Endothelial cell of umbilical vein (primary cell): ENCODE results near the gene AACS. TPM values are rescaled to one million over a fixed set of nuclear protein-coding genes. Genes with fewer than 3 reads are reported as not detected.
"Not testable (repeated sequence)": the region's sequence is repeated elsewhere in the genome, so short reads cannot be mapped to it uniquely, and the experiment has no call there.

Experiments used
- BruUV-seq: library from RNA; stranded (reverse); fragments of 400-500 nt; replicated peaks from 2 replicates; lab custom pipeline; 2021; lab: Mats Ljungman, UMichigan
- CTCF ChIA-PET: fragments of 300-600, 350-600 bp; sonication (Branson Sonifier 250); formaldehyde crosslinking; loops from one replicate; lab custom pipeline; 2021; ENCODE audit warnings: antibody characterized with exemption, inconsistent platforms; lab: Charles Lee
- POLR2A ChIA-PET: fragments of 300-600, 350-600 bp; sonication (Branson Sonifier 250); formaldehyde crosslinking; loops from one replicate; lab custom pipeline; 2021; ENCODE audit warnings: antibody characterized with exemption, inconsistent platforms; lab: Charles Lee
- DNase-seq: peaks from one replicate; pipeline ENCODE4 v3.0.0-alpha.2; 2011; ENCODE audit warnings: low read depth, low spot score
- FAIRE-seq: peaks from 2 replicates; lab custom pipeline; 2011; peaks lifted over from hg19 to GRCh38; lab: Jason Lieb, UNC
- H2AFZ ChIP-seq: 2 replicates; pipeline ENCODE4 v1.6.0; 2012; ENCODE audit warnings: low read depth, low read length, control low read depth, inconsistent platforms
- H3K27ac ChIP-seq: 2 replicates; pipeline ENCODE4 v1.5.1; 2011; ENCODE audit warnings: low read depth, mild to moderate bottlenecking, control low read depth, low read length, moderate library complexity; ENCODE audit not compliant: insufficient read depth
- H3K27me3 ChIP-seq, 2 experiments: 2 replicates each; pipeline versions ENCODE4 v1.6.0 to v1.6.1; 2011; ENCODE audit warnings: low read length in 2 of 2, mixed read lengths in 1 of 2; ENCODE audit not compliant: control insufficient read depth in 2 of 2, insufficient read depth in 2 of 2
- H3K36me3 ChIP-seq, 2 experiments: 2 replicates in 1 of 2; 3 replicates in 1 of 2; pipeline ENCODE4 v1.5.1; 2011; ENCODE audit warnings: low read length in 2 of 2, mild to moderate bottlenecking in 1 of 2, moderate library complexity in 1 of 2; ENCODE audit not compliant: control insufficient read depth in 2 of 2, insufficient read depth in 2 of 2; ENCODE audit errors: extremely low read depth in 1 of 2
- H3K4me1 ChIP-seq: 3 replicates; pipeline ENCODE4 v1.5.1; 2011; ENCODE audit warnings: mild to moderate bottlenecking, low read length; ENCODE audit not compliant: control insufficient read depth, insufficient read depth; ENCODE audit errors: extremely low read depth
- H3K4me2 ChIP-seq: 2 replicates; pipeline ENCODE4 v1.6.1; 2011; ENCODE audit warnings: low read length, control low read depth, mixed read lengths; ENCODE audit not compliant: insufficient read depth
- H3K4me3 ChIP-seq, 3 experiments: fragments of 200-600 bp in 1 of 3; sonication (generic), shearing (Covaris generic) in 1 of 3; replicated peaks in 1 of 3; 2 replicates each; pipeline ENCODE4 v1.5.1; 2011 to 2016; ENCODE audit warnings: control low read depth in 3 of 3, low read length in 3 of 3, mild to moderate bottlenecking in 2 of 3, inconsistent platforms in 1 of 3, low read depth in 1 of 3, moderate library complexity in 1 of 3; ENCODE audit not compliant: insufficient read depth in 1 of 3
- H3K79me2 ChIP-seq: 2 replicates; pipeline ENCODE4 v1.6.0; 2012; ENCODE audit warnings: low read length, inconsistent platforms; ENCODE audit not compliant: control insufficient read depth, insufficient read depth
- H3K9ac ChIP-seq: replicated peaks from 2 replicates; pipeline ENCODE3; 2011; ENCODE audit warnings: low read length, control low read depth; ENCODE audit not compliant: insufficient read depth; ENCODE audit errors: extremely low read depth
- H3K9me1 ChIP-seq: replicated peaks from 3 replicates; pipeline ENCODE4 v1.6.0; 2011; ENCODE audit warnings: mild to moderate bottlenecking, low read length; ENCODE audit not compliant: control insufficient read depth, insufficient read depth; ENCODE audit errors: extremely low read depth
- H3K9me3 ChIP-seq: replicated peaks from 2 replicates; pipeline ENCODE4 v1.5.1; 2012; ENCODE audit warnings: low read length, inconsistent platforms; ENCODE audit not compliant: control insufficient read depth, insufficient read depth
- H4K20me1 ChIP-seq: replicated peaks from 2 replicates; pipeline ENCODE3; 2011; ENCODE audit warnings: mild to moderate bottlenecking, low read length; ENCODE audit not compliant: control insufficient read depth, insufficient read depth; ENCODE audit errors: extremely low read depth
- EZH2 ChIP-seq: IDR thresholded peaks from 2 replicates; pipeline ENCODE4 v1.6.1; 2012; ENCODE audit warnings: borderline replicate concordance, low read depth, mild to moderate bottlenecking, moderate library complexity, low read length, inconsistent platforms; ENCODE audit not compliant: severe bottlenecking
- FOS ChIP-seq: IDR thresholded peaks from 2 replicates; pipeline ENCODE4 v1.6.1; 2011; ENCODE audit warnings: mild to moderate bottlenecking, low read length, moderate library complexity, borderline replicate concordance; ENCODE audit not compliant: insufficient read depth
- GATA2 ChIP-seq: IDR thresholded peaks from 2 replicates; pipeline ENCODE4 v1.7.0; 2011; ENCODE audit warnings: low read depth, mild to moderate bottlenecking, moderate library complexity, mixed read lengths, low read length; ENCODE audit not compliant: insufficient read length, insufficient read depth
- JUN ChIP-seq: IDR thresholded peaks from 2 replicates; pipeline ENCODE4 v1.6.1; 2011; ENCODE audit warnings: borderline replicate concordance, low read depth; ENCODE audit not compliant: insufficient read length, insufficient read depth
- MYC ChIP-seq: IDR thresholded peaks from one replicate; pipeline ENCODE4 v1.6.1; 2011; ENCODE audit warnings: mild to moderate bottlenecking, low read depth, low read length
- POLR2A ChIP-seq: IDR thresholded peaks from 2 replicates; pipeline ENCODE4 v1.6.1; 2012; ENCODE audit warnings: low read depth, mild to moderate bottlenecking, control low read depth, low read length
- POLR2AphosphoS5 ChIP-seq: IDR thresholded peaks from 2 replicates; pipeline ENCODE4 v1.6.1; 2012; ENCODE audit warnings: low read depth, mild to moderate bottlenecking, control low read depth, low read length, moderate library complexity; ENCODE audit not compliant: insufficient read depth
- dilution Hi-C: fragments of 300-500 bp; cut with MboI; formaldehyde crosslinking; loops from one replicate; pipeline ENCODE4 v1.15.0; 2019; ENCODE audit warnings: low sequenced_read_pairs; ENCODE audit not compliant: extremely low pct_ligation_motif_present
- intact Hi-C: fragments of 100-400 bp; cut with micrococcal nuclease; formaldehyde crosslinking; loops from one replicate; pipeline ENCODE4 v1.10.0; 2022
- polyA plus RNA-seq, 4 experiments: library from polyadenylated mRNA; depleted of rRNA in 3 of 4; stranded (reverse) in 3 of 4; unstranded in 1 of 4; fragments of >200 nt; gene quantifications; 2 replicates each; pipeline versions ENCODE4 v1.2.1 to v1.2.3, GENCODE V29; 2011 to 2012; ENCODE audit warnings: missing spikeins in 1 of 4
- total RNA-seq: library from RNA; stranded (reverse); gene quantifications from 2 replicates; pipeline ENCODE4 v1.2.3, GENCODE V29; 2021
- TF ChIP-seq, protein P1 (sequence below), 2 donors: IDR thresholded peaks; 1 replicate in 1 of 2; 2 replicates in 1 of 2; pipeline ENCODE4 v1.5.1; 2011; ENCODE audit warnings: low read length in 2 of 2, mild to moderate bottlenecking in 2 of 2, moderate library complexity in 2 of 2, control low read depth in 1 of 2, inconsistent platforms in 1 of 2, low read depth in 1 of 2; ENCODE audit not compliant: insufficient read depth in 1 of 2; ENCODE audit errors: extremely low read depth in 1 of 2
- TF ChIP-seq, protein P2 (sequence below): IDR thresholded peaks from 2 replicates; pipeline ENCODE4 v1.6.1; 2011; ENCODE audit not compliant: insufficient read depth, insufficient read length

Gene AACS
- total and polyA plus RNA-seq, 2 donors (not counting 3 experiments of a cell fraction or from before 2014, with no cell fraction given) = 34.7 to 40.3 TPM

DNA sequence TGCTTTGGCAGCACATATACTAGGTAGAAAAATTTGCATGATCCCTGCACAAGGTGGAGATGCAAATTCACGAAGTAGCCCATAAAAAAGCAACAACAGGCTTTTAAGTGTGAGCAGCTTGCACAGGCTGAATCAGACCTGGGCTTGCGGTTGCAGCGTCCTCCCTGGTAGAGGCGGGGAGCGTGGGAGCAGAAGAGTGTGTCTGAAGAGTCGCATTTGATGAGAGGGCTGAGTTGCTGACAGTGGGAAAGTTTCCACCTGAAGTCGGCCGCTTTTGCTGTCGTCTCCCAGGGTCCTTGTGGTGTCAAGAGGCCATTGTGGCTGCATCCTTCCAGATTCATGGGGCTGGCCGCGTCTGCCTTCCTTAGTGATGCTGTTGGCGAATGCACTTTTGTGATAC is 6.2 kb downstream of the AACS start:
- ChIA-PET POLR2A (no interaction called here), CTCF (no interaction called here)
- dilution Hi-C loops = no loop called here
- TF ChIP-seq POLR2A (no peak), JUN (no peak), FOS (no peak), EZH2 (no peak), GATA2 (no peak)
- H3K27ac ChIP-seq = no peak overlapping the region
- H3K9me1 ChIP-seq = no peaks in the 10 kb centered on the region
- H3K9ac ChIP-seq = no peak overlapping the region
- DNase-seq (no peak), FAIRE-seq (no peak)
- H3K36me3 ChIP-seq = peaks cover 6 to 10% of the 10 kb centered on the region in 2 experiments
- H3K9me3 ChIP-seq = no peaks in the 10 kb centered on the region
- no peaks in the 10 kb centered on the region for H4K20me1 ChIP-seq
- no peak overlapping the region for H2AFZ ChIP-seq
- H3K27me3 ChIP-seq = no peaks in the 10 kb centered on the region
- H3K4me3 ChIP-seq = no peak overlapping the region
- intact Hi-C loops = no loop called here
- no peaks in the 10 kb centered on the region for H3K79me2 ChIP-seq
- BruUV-seq = no TSS peak
- peaks cover 2% of the 10 kb centered on the region for H3K4me1 ChIP-seq
- H3K4me2 ChIP-seq = no peak overlapping the region

GRCh38 chr12:125072496-125072895 is 7.3 kb downstream of the AACS start:
- DNase-seq (no peak), FAIRE-seq (no peak)
- no peaks in the 10 kb centered on the region for H3K9me3 ChIP-seq
- H3K9ac ChIP-seq = no peak overlapping the region
- H3K27ac ChIP-seq = no peak overlapping the region
- dilution Hi-C loops (no loop called here), intact Hi-C loops (no loop called here)
- POLR2A ChIA-PET = no interaction called here
- H4K20me1 ChIP-seq = no peaks in the 10 kb centered on the region
- H3K4me1 ChIP-seq = no peaks in the 10 kb centered on the region
- H3K36me3 ChIP-seq = peaks cover 9 to 13% of the 10 kb centered on the region in 2 experiments
- no peaks in the 10 kb centered on the region for H3K9me1 ChIP-seq
- BruUV-seq = no TSS peak
- no peaks in the 10 kb centered on the region for H3K79me2 ChIP-seq
- TF ChIP-seq POLR2A (no peak), EZH2 (no peak), GATA2 (no peak), JUN (no peak), FOS (no peak), POLR2AphosphoS5 (no peak), MYC (no peak)
- TF ChIP-seq, protein P1, sequence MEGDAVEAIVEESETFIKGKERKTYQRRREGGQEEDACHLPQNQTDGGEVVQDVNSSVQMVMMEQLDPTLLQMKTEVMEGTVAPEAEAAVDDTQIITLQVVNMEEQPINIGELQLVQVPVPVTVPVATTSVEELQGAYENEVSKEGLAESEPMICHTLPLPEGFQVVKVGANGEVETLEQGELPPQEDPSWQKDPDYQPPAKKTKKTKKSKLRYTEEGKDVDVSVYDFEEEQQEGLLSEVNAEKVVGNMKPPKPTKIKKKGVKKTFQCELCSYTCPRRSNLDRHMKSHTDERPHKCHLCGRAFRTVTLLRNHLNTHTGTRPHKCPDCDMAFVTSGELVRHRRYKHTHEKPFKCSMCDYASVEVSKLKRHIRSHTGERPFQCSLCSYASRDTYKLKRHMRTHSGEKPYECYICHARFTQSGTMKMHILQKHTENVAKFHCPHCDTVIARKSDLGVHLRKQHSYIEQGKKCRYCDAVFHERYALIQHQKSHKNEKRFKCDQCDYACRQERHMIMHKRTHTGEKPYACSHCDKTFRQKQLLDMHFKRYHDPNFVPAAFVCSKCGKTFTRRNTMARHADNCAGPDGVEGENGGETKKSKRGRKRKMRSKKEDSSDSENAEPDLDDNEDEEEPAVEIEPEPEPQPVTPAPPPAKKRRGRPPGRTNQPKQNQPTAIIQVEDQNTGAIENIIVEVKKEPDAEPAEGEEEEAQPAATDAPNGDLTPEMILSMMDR (IDR thresholded peaks at IDR 0.05; ENCODE audit: extremely low read depth in 1 of 2, insufficient read depth in 1 of 2, low read depth in 1 of 2, low read length in 2 of 2) = no peak
- TF ChIP-seq, protein P2, sequence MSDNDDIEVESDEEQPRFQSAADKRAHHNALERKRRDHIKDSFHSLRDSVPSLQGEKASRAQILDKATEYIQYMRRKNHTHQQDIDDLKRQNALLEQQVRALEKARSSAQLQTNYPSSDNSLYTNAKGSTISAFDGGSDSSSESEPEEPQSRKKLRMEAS = no peak
- H3K4me3 ChIP-seq = no peak overlapping the region
- no peak overlapping the region for H3K4me2 ChIP-seq
- no peaks in the 10 kb centered on the region for H3K27me3 ChIP-seq
- CTCF ChIA-PET = interaction anchor here (0.8 kb wide), 1 partner anchor 23 kb away, joined by 4 read pairs; no protein-coding TSS in a partner anchor
- H2AFZ ChIP-seq = no peak overlapping the region

- H2AFZ ChIP-seq, H3K4me2 ChIP-seq, H3K27me3 ChIP-seq, BruUV-seq, FAIRE-seq, H3K27ac ChIP-seq, H4K20me1 ChIP-seq, intact Hi-C loops, dilution Hi-C loops, CTCF ChIA-PET, H3K4me1 ChIP-seq, H3K4me3 ChIP-seq, H3K9me3 ChIP-seq, DNase-seq, H3K79me2 ChIP-seq, POLR2A ChIA-PET, H3K9me1 ChIP-seq, H3K9ac ChIP-seq: not testable (repeated sequence)
- peaks cover 13% of the 10 kb centered on the region in 2 experiments for H3K36me3 ChIP-seq
These were observed 9.1 kb downstream of the AACS start for GRCh38 chr12:125074294-125074693.
